DMS79 treated with DMSO at 0.1 percent for 48 hours (cell line): ENCODE data around the gene THAP8.

Source experiments
- DNase-seq: peaks from one replicate; lab custom pipeline; 2025; lab: John Stamatoyannopoulos, UW

Gene THAP8

GRCh38 chr19:36054119-36054732 is at the start of gene THAP8:
THAP8 (minus strand) TSS chr19:36054285; CDS start chr19:36054217, 68 bp downstream.
- DNase-seq, result peak; percentile 98

GRCh38 chr19:36103040-36103626 is 49.0 kb upstream of the THAP8 start:
- no peak for DNase-seq

- DNase-seq, result no peak
Observed at GRCh38 chr19:36101550-36102327, 47.7 kb upstream of the THAP8 start.

- no peak for DNase-seq
Observed at GRCh38 chr19:36100476-36100875, 46.4 kb upstream of the THAP8 start.

GRCh38 chr19:36099166-36099785 is 45.2 kb upstream of the THAP8 start:
- DNase-seq, result no peak

GRCh38 chr19:36097036-36097435 is 43.0 kb upstream of the THAP8 start:
- DNase-seq, result no peak

GRCh38 chr19:36093687-36094086 is 39.6 kb upstream of the THAP8 start:
- no peak for DNase-seq

GRCh38 chr19:36093146-36093662 is 39.1 kb upstream of the THAP8 start:
- DNase-seq, result no peak

- no peak for DNase-seq
Observed at GRCh38 chr19:36092566-36092965, 38.5 kb upstream of the THAP8 start.

- no peak for DNase-seq
Observed at GRCh38 chr19:36090910-36091695, 37.0 kb upstream of the THAP8 start.

- no peak for DNase-seq
Observed at GRCh38 chr19:36089847-36090246, 35.8 kb upstream of the THAP8 start.

- DNase-seq, result no peak
Observed at GRCh38 chr19:36086326-36086725, 32.2 kb upstream of the THAP8 start.

- no peak for DNase-seq
Observed at GRCh38 chr19:36084231-36085009, 30.3 kb upstream of the THAP8 start.

- DNase-seq, result no peak
Observed at GRCh38 chr19:36082916-36083315, 28.8 kb upstream of the THAP8 start.

GRCh38 chr19:36081894-36082293 is 27.8 kb upstream of the THAP8 start:
- DNase-seq, result no peak

GRCh38 chr19:36081385-36081784 is 27.3 kb upstream of the THAP8 start:
- DNase-seq, result no peak

- no peak for DNase-seq
Observed at GRCh38 chr19:36079389-36079945, 25.4 kb upstream of the THAP8 start.

- DNase-seq, result no peak
Observed at GRCh38 chr19:36073121-36073876, 19.2 kb upstream of the THAP8 start.

- no peak for DNase-seq
Observed at GRCh38 chr19:36072081-36072480, 18.0 kb upstream of the THAP8 start.
